Keratinocyte (primary cell): Measurements from ENCODE around the gene AGO3.

Experiments used
- EZH2 ChIP-seq: IDR thresholded peaks from one replicate; pipeline ENCODE4 v1.6.1; 2012; ENCODE audit warnings: inconsistent platforms, mild to moderate bottlenecking, low read length, moderate library complexity
- TF ChIP-seq, protein P1 (sequence below), 3 experiments: IDR thresholded peaks in 1 of 3; conservative IDR thresholded peaks in 1 of 3; optimal IDR thresholded peaks in 1 of 3; 2 replicates in 2 of 3; 3 replicates in 1 of 3; pipeline versions ENCODE3 to v1.5.1; 2011; ENCODE audit warnings: low read length in 3 of 3, mild to moderate bottlenecking in 3 of 3, moderate library complexity in 2 of 3, control low read depth in 1 of 3, inconsistent platforms in 1 of 3; ENCODE audit not compliant: insufficient read depth in 2 of 3; ENCODE audit errors: extremely low read depth in 1 of 3

DNA sequence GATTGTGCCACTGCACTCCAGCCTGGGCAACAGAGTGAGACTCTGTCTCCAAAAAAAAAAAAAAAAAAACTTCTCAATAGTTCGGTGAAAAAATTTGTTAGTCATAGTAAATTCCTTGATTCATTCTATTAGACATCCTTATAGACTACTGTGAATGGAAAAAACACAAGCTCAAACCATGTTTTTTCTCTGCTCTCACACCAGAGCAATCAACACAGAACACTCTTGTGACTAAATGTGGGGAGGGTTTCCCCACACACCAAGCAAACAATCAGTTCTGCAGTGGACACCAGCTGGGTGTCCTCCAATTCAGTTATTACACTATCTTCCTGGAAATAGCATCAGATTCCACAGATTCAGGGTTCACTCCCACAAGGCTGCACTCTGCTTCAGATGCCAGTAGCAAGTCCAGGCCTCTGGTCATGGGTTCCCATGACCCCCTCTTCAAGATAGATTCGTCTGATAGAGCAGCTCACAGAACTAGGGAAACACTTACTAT, 83.9 kb downstream of the AGO3 start:
- no peak for TF ChIP-seq EZH2
- TF ChIP-seq, protein P1, sequence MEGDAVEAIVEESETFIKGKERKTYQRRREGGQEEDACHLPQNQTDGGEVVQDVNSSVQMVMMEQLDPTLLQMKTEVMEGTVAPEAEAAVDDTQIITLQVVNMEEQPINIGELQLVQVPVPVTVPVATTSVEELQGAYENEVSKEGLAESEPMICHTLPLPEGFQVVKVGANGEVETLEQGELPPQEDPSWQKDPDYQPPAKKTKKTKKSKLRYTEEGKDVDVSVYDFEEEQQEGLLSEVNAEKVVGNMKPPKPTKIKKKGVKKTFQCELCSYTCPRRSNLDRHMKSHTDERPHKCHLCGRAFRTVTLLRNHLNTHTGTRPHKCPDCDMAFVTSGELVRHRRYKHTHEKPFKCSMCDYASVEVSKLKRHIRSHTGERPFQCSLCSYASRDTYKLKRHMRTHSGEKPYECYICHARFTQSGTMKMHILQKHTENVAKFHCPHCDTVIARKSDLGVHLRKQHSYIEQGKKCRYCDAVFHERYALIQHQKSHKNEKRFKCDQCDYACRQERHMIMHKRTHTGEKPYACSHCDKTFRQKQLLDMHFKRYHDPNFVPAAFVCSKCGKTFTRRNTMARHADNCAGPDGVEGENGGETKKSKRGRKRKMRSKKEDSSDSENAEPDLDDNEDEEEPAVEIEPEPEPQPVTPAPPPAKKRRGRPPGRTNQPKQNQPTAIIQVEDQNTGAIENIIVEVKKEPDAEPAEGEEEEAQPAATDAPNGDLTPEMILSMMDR (optimal IDR thresholded peaks at IDR 0.05 in 1 of 3, IDR thresholded peaks at IDR 0.05 in 1 of 3, conservative IDR thresholded peaks at IDR 0.05 in 1 of 3; ENCODE audit: extremely low read depth in 1 of 3, insufficient read depth in 2 of 3, low read length in 3 of 3): no peak
